Activated gamma-delta T cell treated with Interleukin-2 at 50 U/mL for 16 hours (primary cell): ENCODE data around the gene UHRF2.
"Not testable (repeated sequence)": the region's sequence is repeated elsewhere in the genome, so short reads cannot be mapped to it uniquely, and the experiment has no call there.

Experiments
- DNase-seq: peaks from one replicate; pipeline ENCODE4 v3.0.0-alpha.2; 2020

UHRF2 gene

DNA sequence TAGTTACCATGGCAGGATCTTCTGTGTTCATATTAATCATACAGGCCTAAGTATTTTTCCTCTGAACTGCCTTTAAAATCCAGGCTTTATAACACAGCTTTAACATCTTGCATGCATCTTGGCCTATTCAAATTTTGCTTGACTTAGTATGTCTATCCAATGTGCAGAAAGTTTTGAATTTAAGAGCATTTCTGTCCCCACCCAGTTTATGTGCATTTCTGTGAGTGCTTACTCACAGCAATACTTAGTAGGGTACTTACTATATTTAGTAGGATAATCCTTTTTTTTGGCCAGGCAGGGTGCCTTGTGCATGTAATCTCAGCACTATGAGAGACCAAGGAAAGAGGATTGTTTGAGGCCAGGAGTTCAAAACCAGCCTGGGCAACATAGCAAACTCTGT is 18.0 kb downstream of the UHRF2 start:
- DNase-seq: no peak

DNA sequence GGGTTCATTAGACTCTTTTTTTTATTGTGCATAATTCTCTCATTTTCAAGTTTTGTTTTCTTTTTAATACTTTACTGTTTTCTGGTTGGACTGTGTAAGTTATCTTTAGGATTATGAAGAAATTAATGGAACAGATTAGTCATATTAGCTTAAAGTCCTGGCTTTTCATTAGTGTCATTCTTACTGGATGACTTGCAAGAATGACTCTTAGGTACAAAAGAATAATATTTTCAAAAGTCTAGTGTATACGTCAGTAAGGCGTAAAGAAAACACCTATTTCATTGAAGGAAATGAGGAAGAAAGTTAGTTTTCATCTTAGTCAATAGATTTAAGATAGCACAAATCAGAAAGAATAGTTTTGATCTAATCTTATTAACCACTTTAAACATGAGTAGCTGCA is 20.4 kb downstream of the UHRF2 start:
- no peak for DNase-seq

DNA sequence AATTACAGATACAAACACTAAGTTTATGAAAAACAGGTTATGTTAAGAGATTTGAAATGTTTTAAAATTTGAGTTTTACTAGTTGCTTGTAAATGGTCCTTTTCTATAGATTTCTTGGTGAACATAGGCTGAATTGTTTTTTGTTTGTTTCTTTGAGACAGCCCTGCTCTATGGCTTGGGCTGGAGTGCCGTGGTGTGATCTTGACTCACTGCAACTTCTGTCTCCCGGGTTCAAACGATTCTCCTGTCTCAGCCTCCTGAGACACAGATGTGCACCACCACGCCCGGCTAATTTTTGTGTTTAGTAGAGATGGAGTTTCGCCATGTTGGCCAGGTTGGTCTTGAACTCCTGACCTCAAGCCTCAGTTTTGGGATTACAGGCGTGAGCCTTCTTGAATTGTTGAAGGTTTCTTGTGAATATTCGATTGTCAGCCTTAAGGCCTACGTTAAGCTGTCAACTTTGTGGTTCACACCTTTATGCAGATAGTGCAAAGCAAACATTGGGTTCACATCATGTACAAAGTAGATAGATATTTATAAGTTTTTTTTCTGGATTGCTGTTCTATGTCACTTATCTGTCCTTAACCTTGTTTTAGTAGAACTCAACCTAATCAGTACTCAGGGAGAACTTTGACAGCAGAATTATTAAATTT is 26.2 kb downstream of the UHRF2 start:
- DNase-seq: no peak

DNA sequence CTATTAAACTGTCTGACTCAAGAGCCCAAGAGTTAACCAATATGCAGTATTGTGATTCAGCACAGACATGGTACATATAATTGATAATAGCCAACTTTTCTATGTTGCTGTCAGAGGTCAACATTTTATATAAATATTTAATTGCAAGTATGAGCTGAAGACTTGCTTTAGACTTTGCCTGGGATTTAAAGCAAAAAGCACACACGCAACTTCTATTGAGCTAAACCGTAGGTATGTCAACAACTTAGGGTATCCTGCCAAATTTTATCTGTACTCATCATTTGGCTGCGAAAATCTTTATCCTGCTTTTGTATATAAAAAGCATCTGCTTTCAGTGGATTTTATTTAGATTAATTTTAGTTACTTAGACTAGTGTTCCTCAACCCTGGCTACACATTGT is 27.4 kb downstream of the UHRF2 start:
- no peak for DNase-seq

DNA sequence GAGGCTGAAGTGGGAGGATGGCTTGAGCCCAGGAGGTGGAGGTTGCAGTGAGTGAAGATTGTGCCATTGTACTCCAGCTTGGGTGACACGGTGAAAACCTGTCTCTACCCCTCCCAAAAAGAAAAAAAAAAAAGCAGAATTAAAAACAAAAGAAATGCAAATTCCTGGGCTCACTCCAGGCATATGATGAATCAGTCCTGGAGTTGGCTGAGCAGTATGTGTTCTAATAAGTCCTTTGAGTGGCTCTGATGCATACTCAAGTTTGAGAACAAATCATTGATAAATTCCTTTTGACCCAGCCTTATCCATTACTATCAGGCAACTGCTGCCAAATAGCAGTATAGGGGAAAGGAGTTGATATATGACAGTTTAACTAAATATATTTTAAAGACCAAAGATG is 28.3 kb downstream of the UHRF2 start:
- DNase-seq: no peak

DNA sequence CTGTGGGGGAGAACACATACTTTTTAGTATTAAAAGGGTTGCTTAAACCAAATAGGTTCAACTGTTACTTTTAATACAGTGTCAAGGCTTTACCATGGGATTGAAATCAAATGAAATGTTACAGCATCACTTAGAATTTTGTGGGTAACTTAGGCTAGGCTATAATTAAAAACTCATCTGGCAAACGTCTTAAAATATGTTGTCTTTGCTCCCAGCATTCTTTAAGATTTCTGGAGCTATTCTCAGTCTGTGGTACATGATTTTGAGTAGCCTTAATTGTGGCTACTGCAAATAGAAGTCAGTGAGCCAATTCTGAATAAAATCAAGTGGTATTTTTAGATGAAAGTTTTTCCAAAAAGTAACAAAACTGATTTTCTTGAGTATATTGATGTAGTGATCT is 30.7 kb downstream of the UHRF2 start:
- DNase-seq: no peak

DNA sequence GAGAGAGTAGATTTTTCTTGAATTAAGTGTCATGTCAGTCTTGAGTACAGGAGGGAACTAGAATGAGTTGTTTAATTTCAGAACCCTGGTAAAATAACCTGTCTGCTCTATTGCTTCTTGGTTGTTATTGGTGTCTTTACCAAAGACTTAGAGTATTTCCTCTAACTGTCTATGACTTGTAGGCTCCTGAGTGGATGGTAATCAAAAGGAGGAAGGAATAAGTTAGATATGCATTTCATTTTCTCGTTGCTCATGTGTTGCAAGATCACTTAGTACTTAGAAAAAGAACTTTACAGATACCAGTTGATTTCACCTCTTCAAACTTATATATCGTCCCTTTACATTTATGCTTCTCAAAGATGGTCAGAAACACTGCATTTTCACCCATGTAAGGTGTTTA is 31.1 kb downstream of the UHRF2 start:
- DNase-seq: no peak

DNA sequence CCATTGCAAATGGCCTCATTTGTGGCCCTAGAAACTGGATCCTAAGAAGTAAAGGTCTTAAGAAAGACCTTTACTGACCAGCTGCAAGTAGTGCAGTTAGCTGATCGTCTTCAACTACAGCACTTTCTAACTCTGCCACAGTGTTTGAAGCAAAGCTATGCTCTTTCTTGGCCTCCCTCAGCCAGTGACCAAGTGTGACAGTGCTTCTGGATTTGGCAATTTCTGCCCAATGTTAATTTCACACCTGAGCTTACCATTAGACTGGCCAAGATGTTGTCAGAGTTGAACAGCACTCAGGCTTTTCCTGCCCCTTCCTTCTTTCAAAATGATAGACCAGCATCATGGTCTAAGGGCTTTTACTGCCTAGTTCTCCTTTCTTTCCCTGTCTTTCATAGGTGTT is 36.1 kb downstream of the UHRF2 start:
- no peak for DNase-seq

DNA sequence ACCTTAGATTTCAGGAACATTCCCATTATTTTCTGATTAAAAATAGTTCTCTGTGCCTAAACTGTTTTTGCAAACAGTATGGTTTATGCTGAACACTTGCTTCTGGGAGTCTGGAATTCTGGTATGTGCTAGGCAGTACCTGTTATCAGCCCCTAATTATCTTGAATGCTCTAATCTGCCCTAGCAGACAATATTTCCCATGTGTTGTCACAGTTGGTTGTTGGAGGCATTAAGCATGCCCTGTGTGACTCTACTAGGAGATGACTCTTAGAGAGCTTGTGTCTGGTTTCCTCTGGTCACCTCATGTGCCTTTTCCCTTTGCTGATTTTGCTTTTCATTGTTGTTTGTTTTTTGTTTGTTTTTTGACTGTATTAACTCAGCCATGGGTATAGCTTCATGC is 36.6 kb downstream of the UHRF2 start:
- no peak for DNase-seq

DNA sequence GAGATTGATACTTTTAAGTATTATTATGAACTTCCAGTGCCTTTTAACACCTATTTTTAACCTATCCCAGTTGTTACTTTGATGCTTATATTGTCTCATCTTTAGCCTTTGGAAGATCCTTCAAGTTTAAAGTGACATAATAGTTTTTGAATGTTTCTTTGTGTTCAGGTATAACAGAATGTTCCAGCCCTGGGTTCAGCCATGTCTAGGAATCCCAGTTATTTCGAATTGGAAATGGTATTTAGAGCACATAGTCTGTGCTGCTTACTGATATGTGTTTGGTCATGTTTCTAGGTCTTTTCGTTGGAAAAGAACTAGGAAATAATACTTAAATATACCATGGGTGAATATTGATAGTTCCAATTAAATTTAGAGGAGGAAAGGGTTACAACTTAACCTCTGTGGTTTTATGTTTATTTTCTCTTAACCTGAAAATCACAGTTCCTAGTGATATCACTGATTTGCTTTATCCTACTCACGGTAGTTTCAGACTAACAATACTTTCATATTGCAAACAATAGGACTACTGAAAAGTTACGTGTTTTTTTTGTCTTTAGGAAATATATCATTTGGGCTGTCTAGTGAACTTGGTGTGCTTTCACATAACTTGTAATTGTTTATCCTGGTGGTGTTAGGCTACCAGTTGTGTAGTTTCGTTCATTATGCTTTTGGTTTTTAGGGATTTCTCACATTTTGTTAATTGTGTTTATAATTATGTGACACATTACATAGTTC is 37.8 kb downstream of the UHRF2 start:
- no peak for DNase-seq

DNA sequence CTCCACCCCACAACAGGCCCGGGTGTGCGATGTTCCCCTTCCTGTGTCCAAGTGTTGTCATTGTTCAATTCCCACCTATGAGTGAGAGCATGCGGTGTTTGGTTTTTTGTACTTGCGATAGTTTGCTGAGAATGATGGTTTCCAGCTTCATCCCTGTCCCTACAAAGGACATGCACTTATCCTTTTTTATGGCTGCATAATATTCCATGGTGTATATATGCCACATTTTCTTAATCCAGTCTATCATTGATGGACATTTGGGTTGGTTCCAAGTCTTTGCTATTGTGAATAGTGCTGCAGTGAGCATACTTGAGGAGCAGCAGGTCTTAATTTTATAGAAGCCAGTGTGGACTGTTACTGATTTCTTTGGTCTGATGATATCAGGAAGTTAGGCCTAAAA is 42.3 kb downstream of the UHRF2 start:
- not testable (repeated sequence) for DNase-seq

DNA sequence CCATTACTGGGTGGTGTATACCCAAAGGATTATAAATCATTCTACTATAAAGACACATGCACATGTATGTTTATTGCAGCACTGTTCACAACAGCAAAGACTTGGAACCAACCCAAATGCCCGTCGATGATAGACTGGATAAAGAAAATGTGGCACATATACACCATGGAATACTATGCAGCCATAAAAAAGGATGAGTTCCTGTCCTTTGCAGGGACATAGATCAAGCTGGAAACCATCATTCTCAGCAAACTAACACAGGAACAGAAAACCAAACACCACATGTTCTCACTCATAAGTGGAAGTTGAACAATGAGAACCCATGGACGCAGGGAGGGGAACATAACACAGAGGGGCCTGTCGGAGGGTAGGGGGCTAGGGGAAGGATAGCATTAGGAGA is 45.7 kb downstream of the UHRF2 start:
- not testable (repeated sequence) for DNase-seq

DNA sequence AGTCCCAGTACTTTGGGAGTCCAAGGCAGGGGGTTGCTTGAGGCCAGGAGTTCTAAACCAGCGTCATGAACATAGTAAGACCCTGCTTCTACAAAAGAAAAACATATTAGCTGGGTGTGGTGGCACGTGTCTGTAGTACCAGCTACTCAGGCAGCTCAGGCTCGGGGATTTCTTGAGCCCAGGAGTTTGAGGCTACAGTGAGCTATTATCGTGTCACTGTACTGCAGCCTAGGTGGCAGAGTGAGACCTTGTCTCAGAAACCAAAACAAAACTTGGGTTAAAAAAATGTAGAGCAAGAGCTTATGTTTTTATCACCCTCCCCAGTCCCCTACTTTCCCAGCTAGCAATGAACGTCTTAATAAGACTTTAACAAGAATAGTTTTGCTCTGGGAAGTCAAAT is 46.7 kb downstream of the UHRF2 start:
- DNase-seq: no peak

DNA sequence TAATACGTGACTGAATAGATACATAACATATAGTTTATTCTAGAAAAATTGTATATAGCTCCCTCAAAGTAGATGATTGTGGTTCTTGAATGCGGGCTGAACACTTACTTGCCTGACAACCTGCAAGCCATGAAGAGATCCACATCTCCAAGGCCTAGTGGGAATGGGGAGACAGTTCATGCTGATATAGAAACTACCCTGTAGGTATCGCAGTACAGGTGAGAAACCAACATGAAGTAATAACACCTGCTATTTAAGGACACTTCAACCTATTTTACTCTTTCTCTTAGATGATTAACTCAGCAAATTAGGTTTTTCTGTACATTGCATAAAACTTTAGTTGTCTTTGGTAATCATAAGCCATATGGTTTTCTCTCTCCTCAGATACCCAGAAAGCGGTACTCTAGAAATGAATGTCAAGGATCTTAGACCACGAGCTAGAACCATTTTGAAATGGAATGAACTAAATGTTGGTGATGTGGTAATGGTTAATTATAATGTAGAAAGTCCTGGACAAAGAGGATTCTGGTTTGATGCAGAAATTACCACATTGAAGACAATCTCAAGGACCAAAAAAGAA is 47.3 kb downstream of the UHRF2 start:
- DNase-seq: no peak

DNA sequence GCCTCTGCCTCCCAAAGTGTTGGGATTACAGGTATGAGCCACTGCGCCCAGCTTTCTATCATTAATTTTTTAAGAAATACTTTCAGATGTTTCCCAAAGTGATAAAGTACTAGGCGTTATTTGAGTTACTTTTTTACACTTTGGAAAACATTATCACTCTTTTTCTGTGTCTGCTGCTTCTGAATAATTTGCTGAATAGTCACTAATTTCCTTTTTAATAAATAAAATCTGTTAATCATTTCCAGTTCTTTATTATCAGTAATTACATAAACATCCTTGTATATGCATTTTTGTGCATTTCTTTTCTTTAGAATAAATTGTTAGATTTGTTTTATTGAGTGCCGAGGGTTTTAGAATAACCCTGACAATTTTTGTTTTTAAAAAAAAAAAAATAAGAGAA is 48.6 kb downstream of the UHRF2 start:
- no peak for DNase-seq

DNA sequence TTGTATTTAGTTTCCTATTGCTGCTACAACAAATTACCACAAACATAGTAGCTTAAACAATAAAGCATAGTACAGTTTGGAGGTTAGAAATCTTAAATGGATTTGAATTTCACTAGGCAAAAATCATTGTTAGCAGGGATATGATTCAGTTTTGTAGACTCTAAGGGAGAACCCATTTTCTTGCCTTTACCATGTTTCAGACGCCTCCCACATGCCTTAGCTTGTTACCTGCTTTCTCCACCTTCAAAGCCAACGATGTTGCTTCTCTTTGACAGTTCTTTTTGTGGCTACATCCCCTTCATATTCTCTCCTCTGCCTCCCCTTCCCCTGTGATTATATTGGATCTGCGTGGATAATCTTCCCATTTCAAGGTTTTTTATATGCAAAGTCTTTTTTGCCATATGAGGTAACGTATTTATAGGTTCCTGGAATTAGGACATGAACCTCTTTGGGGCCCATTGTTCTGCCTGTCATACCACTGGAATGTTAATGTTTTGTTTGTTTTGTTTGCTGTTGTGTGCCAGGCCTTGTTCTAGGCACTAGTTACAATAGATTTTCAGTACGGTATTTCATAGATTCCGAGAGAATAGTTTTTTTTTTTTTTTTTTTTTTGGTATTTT is 54.1 kb downstream of the UHRF2 start:
- DNase-seq: no peak

DNA sequence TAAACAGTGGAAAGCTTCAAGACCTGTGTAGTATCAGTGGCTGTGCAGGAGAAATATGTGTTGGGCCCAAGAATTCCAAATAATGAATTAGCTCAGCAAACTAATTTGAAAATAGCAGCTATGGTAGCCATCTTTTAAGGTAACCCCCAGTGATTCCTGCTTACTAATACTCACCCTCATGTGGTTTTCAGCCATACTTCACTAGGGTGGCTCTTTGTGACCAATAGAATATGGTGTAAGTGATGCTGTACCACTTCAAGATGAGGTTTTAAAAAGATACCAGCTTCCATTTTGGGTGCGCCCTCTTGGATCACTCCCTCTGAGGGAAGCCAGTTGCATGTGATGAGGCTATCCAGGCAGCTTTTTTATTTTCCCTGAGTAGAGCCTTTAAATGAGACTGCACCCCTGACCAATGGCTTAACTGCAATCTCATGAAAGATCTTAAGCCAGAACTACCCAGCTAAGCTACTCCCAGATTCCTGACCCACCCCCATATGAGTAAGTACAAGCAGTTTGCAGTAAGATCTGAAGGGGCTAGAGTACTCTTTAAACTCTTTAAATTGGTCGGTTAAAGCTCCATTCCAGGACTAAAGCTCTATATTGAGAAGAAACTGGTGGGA is 58.3 kb downstream of the UHRF2 start:
- no peak for DNase-seq

DNA sequence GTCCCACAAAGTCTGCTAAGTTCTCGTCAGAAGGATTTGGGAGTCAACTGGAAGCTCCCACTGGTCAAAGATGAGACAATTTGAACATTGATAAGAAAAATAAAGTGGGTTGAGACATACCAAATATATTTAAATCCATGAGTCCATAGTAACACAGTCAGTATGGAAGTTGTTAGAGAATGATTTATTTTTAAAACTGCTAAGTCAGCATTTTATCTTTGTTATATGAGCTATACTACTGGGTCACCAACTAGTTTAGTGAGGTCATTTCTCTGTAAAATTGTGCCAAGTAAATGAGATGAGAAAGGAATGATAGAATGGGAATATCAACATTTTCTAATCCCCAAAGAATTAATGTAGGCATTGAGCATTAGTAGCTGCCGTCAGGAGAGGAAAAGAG is 60.2 kb downstream of the UHRF2 start:
- no peak for DNase-seq

DNA sequence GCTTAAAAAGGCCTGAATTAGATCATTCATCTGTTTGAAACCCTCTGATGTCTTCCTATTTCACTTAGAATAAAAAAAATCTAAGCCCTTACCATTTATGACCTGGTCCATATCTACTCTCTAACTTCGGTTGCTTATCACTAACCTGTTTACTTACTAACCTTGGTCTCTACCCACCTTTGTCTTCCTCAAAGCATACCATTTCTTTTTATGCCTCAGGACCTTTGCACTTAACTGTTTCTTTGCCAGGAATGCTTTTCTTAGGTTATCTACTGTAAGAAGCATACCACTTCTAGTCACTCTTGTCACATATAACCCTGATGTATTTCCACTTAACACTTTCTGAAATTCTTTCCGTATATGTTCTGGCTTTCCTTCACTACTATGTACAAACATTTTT is 67.0 kb downstream of the UHRF2 start:
- DNase-seq: no peak

DNA sequence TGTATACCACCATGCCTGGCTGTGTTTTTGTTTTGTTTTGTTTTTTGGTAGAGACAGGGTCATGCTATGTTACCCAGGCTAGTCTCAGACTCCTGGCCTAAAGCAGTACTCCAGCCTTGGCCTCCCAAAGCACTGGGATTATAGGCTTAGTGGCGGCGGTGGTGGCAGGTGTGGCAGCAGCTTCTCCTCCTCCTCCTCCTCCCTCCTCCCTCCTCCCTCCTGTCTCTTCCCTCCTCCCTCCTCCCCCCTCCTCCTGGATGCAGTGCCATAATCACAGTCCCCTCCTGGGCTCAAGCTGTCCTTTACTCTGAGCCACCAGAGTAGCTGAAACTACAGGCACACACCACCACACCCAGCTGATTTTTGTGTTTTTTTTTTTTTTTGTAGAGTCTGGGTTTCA is 71.2 kb downstream of the UHRF2 start:
- DNase-seq: no peak

DNA sequence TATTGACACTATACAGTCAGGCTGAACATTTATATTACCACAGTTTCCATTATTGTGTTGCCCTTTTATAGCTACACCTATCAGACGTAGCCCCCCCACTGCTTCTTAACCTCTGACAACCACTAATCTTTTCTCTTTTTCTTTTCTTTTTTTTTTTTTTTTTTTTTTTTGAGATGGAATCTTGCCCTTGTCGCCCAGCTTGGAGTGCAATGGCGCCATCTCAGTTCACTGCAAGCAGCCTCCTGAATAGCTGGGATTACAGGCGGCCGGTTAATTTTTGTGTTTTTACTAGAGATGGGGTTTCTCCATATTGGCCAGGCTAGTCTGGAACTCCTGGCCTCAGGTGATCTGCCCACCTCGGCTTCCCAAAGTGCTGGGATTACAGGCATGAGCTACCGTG is 75.4 kb downstream of the UHRF2 start:
- DNase-seq: no peak

DNA sequence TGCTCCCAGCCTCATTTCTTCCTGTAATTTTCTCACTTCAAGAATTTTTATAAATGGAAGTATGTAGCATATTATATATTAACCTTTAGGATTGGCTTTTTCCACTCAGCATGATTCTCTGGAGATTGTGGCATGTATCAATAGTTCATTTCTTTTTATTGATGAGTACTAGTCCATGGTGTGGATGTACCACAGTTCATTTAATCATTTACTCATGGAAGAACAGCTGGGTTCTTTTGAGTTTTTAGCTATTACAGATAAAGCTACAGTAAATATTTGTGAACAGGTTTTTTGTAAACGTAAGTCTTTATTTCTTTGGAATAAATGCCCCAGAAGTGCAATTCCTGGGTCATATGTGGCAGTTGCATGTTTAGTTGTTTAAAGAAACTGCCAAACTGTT is 76.1 kb downstream of the UHRF2 start:
- no peak for DNase-seq

DNA sequence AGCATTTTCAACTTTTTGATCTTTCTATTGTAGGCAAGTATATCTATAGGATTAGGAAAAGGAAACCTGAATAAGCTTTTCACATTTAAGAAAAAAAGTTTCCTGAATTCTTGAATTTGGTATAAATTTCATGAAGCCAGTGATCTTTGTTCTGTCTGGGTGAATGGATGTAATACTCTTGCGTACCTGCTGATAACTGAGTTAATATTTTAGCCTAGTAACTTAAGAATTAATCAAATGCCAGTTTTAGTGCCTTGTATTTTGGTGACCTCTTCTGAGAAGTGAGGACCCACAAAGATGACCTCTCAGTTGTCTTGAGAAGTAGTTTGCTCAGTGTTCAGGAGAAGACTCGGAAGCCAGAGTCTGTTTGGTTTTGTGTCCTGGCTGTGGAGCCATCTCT is 77.9 kb downstream of the UHRF2 start:
- DNase-seq: no peak

DNA sequence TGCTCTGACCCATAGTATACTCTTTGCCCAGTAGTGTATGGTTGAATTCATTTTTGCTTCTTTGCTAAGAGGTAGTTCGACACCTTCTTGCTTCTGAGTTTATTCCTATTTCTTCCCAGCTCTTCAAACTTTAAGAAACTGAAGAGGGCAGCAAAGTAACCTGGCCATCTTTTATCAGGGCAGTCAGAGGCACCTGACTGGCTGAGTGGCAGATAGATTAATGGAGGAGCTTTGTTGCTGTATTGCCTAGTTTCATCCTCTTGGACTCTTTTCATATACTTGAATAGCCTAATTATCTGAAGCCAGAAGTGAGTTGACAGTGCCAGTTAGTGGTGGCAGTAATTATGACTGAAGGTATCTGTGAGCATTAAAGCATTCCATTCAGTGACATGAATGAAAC is 82.5 kb downstream of the UHRF2 start:
- DNase-seq: no peak
